Measurements from ENCODE around the gene CLDN10.

Gene CLDN10

DNA sequence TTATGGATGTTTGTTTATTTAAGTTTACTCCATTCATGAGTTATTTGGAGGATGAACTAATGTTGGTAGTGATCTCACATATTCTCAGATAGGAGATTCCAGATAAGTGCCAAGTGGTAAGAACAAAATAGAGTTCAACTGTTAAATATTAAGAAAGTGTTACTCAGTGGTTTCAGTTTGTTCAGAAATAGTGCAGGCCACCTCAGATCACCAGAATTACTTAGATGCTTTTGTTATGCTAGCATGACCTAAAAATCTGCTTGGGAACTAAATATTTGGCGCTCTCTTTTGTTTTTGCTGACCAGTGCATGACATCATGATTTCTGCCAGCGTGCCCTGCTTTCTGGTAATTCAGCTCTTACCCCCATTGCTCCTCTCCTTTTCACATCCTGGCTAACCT is 15.6 kb downstream of the CLDN10 start:
- Histone ChIP-seq H3K4me1 (ENCODE audit: low read depth, poor library complexity, severe bottlenecking) (no peaks in the 10 kb centered on the region), H2AFZ (ENCODE audit: low read depth) (no peak overlapping the region), H3K36me3 (ENCODE audit: insufficient read depth) (no peaks in the 10 kb centered on the region), H3K4me3 (IDR thresholded peaks at IDR 0.05; ENCODE audit: insufficient read depth, low read depth, low read length) (no peak overlapping the region), H3K4me2 (no peak overlapping the region), H4K20me1 (ENCODE audit: insufficient read depth) (no peaks in the 10 kb centered on the region), H3K27me3 (ENCODE audit: insufficient read depth, low read depth) (no peaks in the 10 kb centered on the region), H3K79me2 (ENCODE audit: insufficient read depth, low read depth) (no peaks in the 10 kb centered on the region), H3K9ac (no peak overlapping the region), H3K27ac (no peak overlapping the region)
- TF ChIP-seq, protein P1, sequence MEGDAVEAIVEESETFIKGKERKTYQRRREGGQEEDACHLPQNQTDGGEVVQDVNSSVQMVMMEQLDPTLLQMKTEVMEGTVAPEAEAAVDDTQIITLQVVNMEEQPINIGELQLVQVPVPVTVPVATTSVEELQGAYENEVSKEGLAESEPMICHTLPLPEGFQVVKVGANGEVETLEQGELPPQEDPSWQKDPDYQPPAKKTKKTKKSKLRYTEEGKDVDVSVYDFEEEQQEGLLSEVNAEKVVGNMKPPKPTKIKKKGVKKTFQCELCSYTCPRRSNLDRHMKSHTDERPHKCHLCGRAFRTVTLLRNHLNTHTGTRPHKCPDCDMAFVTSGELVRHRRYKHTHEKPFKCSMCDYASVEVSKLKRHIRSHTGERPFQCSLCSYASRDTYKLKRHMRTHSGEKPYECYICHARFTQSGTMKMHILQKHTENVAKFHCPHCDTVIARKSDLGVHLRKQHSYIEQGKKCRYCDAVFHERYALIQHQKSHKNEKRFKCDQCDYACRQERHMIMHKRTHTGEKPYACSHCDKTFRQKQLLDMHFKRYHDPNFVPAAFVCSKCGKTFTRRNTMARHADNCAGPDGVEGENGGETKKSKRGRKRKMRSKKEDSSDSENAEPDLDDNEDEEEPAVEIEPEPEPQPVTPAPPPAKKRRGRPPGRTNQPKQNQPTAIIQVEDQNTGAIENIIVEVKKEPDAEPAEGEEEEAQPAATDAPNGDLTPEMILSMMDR (conservative IDR thresholded peaks at IDR 0.05; ENCODE audit: low read depth, low read length): no peak

DNA sequence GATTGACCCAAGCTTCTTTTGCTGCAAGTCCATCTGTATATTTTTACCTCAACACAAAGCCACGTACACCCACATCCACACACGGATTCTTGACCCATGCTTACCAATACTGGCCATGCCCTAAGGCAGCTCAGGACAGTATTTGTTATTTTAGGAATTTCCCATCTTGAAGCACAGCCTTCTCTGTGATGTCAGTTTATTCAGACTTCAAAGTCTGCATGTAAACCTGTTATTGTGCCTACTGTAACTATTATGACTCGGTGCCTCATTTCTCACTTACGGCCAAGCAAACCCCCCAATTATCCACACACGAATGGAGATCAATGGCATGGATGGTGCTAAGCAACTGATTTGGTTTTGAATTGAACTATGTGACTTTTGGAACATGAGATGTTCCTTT is 17.5 kb downstream of the CLDN10 start:
- no peak overlapping the region for H3K9ac ChIP-seq
- peaks cover 3% of the 10 kb centered on the region for H3K4me1 ChIP-seq (ENCODE audit: low read depth, poor library complexity, severe bottlenecking)
- TF ChIP-seq, protein P1 (conservative IDR thresholded peaks at IDR 0.05; ENCODE audit: low read depth, low read length): no peak
- H3K4me2 ChIP-seq: no peak overlapping the region
- no peaks in the 10 kb centered on the region for H3K27me3 ChIP-seq (ENCODE audit: insufficient read depth, low read depth)
- no peak overlapping the region for H3K27ac ChIP-seq
- H2AFZ ChIP-seq (ENCODE audit: low read depth): no peak overlapping the region
- H3K4me3 ChIP-seq (IDR thresholded peaks at IDR 0.05; ENCODE audit: insufficient read depth, low read depth, low read length): no peak overlapping the region
- no peaks in the 10 kb centered on the region for H3K79me2 ChIP-seq (ENCODE audit: insufficient read depth, low read depth)
- H4K20me1 ChIP-seq (ENCODE audit: insufficient read depth): no peaks in the 10 kb centered on the region
- H3K36me3 ChIP-seq (ENCODE audit: insufficient read depth): no peaks in the 10 kb centered on the region

GRCh38 chr13:95571941-95572340 is 19.4 kb downstream of the CLDN10 start:
- Histone ChIP-seq H3K4me2 (no peak overlapping the region), H3K36me3 (ENCODE audit: insufficient read depth) (no peaks in the 10 kb centered on the region), H4K20me1 (ENCODE audit: insufficient read depth) (no peaks in the 10 kb centered on the region), H3K79me2 (ENCODE audit: insufficient read depth, low read depth) (no peaks in the 10 kb centered on the region), H3K27ac (no peak overlapping the region), H3K4me3 (IDR thresholded peaks at IDR 0.05; ENCODE audit: insufficient read depth, low read depth, low read length) (no peak overlapping the region), H3K9ac (no peak overlapping the region), H2AFZ (ENCODE audit: low read depth) (no peak overlapping the region), H3K4me1 (ENCODE audit: low read depth, poor library complexity, severe bottlenecking) (peaks cover 18% of the 10 kb centered on the region), H3K27me3 (ENCODE audit: insufficient read depth, low read depth) (no peaks in the 10 kb centered on the region)
- TF ChIP-seq, protein P1 (conservative IDR thresholded peaks at IDR 0.05; ENCODE audit: low read depth, low read length): no peak

DNA sequence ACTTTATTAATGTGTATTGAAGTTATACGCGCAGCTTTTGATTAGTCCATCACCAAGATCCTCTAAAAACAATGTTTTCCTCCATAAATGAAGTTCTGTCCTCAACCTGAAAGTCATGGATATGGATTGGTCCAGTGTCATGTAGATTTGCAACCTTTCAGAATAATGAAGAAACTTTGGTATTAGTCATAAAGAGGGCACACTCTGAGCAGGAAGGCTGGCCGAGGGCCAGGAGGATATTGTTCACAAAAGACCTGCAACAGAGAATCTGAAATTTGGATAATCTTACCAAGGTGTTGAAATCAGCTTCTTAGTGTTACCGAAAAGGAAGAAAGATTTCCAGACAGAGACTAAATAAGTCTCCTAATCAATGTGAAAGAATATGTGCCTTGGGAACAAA is 20.7 kb downstream of the CLDN10 start:
- no peaks in the 10 kb centered on the region for H3K27me3 ChIP-seq (ENCODE audit: insufficient read depth, low read depth)

More for the DNA sequence above, 20.7 kb downstream of the CLDN10 start:
- Histone ChIP-seq H3K4me2 (no peak overlapping the region), H3K9ac (no peak overlapping the region), H2AFZ (ENCODE audit: low read depth) (no peak overlapping the region), H3K27ac (no peak overlapping the region), H3K4me3 (IDR thresholded peaks at IDR 0.05; ENCODE audit: insufficient read depth, low read depth, low read length) (no peak overlapping the region), H4K20me1 (ENCODE audit: insufficient read depth) (no peaks in the 10 kb centered on the region), H3K36me3 (ENCODE audit: insufficient read depth) (no peaks in the 10 kb centered on the region), H3K4me1 (ENCODE audit: low read depth, poor library complexity, severe bottlenecking) (peaks cover 18% of the 10 kb centered on the region), H3K79me2 (ENCODE audit: insufficient read depth, low read depth) (no peaks in the 10 kb centered on the region)
- TF ChIP-seq, protein P1 (conservative IDR thresholded peaks at IDR 0.05; ENCODE audit: low read depth, low read length): no peak
